HCT116 (cell line): ENCODE data around the gene BLOC1S6. TPM values are rescaled to one million over a fixed set of nuclear protein-coding genes. Genes with fewer than 3 reads are reported as not detected.

ENCODE experiments used
- ATAC-seq: fragments of 200-7000 bp; cut with Tn5 transposase; 2 replicates; pipeline ENCODE4 v1.9.1; 2020; ENCODE audit warnings: mild to moderate bottlenecking, moderate library complexity
- BruUV-seq: library from RNA; stranded (reverse); fragments of 400-500 nt; replicated peaks from 2 replicates; lab custom pipeline; 2021; lab: Mats Ljungman, UMichigan
- CTCF ChIA-PET: fragments of 300-600 bp; sonication (Branson Sonifier 250); formaldehyde crosslinking; loops from one replicate; lab custom pipeline; 2021; ENCODE audit warnings: antibody characterized with exemption; lab: Charles Lee
- POLR2A ChIA-PET: fragments of 300-600, 350-600 bp; sonication (Branson Sonifier 250); formaldehyde crosslinking; loops from one replicate; lab custom pipeline; 2021; ENCODE audit warnings: antibody characterized with exemption; lab: Charles Lee
- RAD21 ChIA-PET, 2 experiments: fragments of 300-600 bp; sonication (Branson Sonifier 250); formaldehyde crosslinking; loops; one replicate each; lab custom pipeline; 2023; ENCODE audit warnings: low total read pairs in 2 of 2; ENCODE audit not compliant: uncharacterized antibody in 2 of 2, unreplicated experiment in 2 of 2, low non-redundant PET in 1 of 2; lab: Charles Lee
- DNase-seq: peaks from one replicate; pipeline ENCODE4 v3.0.0-alpha.2; 2010; ENCODE audit warnings: low read depth, low spot score
- H2AFZ ChIP-seq: fragments of 200-600 bp; shearing (Covaris generic), sonication (generic); 2 replicates; pipeline ENCODE4 v1.6.1; 2017; ENCODE audit warnings: low read depth, mixed run types, mixed read lengths, antibody characterized with exemption, low read length; ENCODE audit not compliant: poor library complexity, severe bottlenecking
- H3K27ac ChIP-seq: 2 replicates; pipeline ENCODE4 v1.5.1; 2012; ENCODE audit warnings: low read depth, low read length
- H3K27me3 ChIP-seq: fragments of 200-600 bp; sonication (generic); 2 replicates; pipeline ENCODE4 v1.6.1; 2016; ENCODE audit warnings: mixed run types, low read length, mixed read lengths; ENCODE audit not compliant: insufficient read depth
- H3K36me3 ChIP-seq, 2 experiments: fragments of 200-500 bp in 1 of 2; fragments of 200-600 bp in 1 of 2; sonication (Bioruptor generic) in 1 of 2; sonication (generic) in 1 of 2; 2 replicates each; pipeline versions ENCODE4 v1.5.1 to v1.6.1; 2014 to 2016; ENCODE audit warnings: low read length in 2 of 2, inconsistent platforms in 1 of 2, mixed read lengths in 1 of 2, mixed run types in 1 of 2; ENCODE audit not compliant: insufficient read depth in 2 of 2, control insufficient read depth in 1 of 2
- H3K4me1 ChIP-seq, 2 experiments: fragments of 200-600 bp in 1 of 2; sonication (generic) in 1 of 2; 2 replicates each; pipeline versions ENCODE4 v1.5.1 to v1.6.1; 2012 to 2017; ENCODE audit warnings: low read length in 2 of 2, inconsistent platforms in 1 of 2, mild to moderate bottlenecking in 1 of 2, mixed read lengths in 1 of 2, mixed run types in 1 of 2, moderate library complexity in 1 of 2; ENCODE audit not compliant: insufficient read depth in 2 of 2, control insufficient read depth in 1 of 2
- H3K4me2 ChIP-seq: fragments of 200-600 bp; sonication (generic); 2 replicates; pipeline ENCODE4 v1.6.1; 2017; ENCODE audit warnings: mixed run types, low read length, mixed read lengths
- H3K4me3 ChIP-seq, 2 experiments: fragments of 200-600 bp in 1 of 2; sonication (generic) in 1 of 2; replicated peaks in 1 of 2; 2 replicates each; pipeline ENCODE4 v1.5.1; 2011 to 2016; ENCODE audit warnings: low read length in 2 of 2, control low read depth in 1 of 2, low read depth in 1 of 2, mild to moderate bottlenecking in 1 of 2, mixed read lengths in 1 of 2, mixed run types in 1 of 2
- H3K79me2 ChIP-seq: fragments of 200-600 bp; sonication (generic); 2 replicates; pipeline ENCODE4 v1.6.1; 2017; ENCODE audit warnings: mild to moderate bottlenecking, mixed run types, low read length, moderate library complexity, mixed read lengths; ENCODE audit not compliant: insufficient read depth
- H3K9ac ChIP-seq: fragments of 200-600 bp; sonication (generic); 2 replicates; pipeline ENCODE4 v1.6.1; 2016; ENCODE audit warnings: low read length, mixed read lengths
- H3K9me2 ChIP-seq: fragments of 200-600 bp; sonication (generic), shearing (Covaris generic); 2 replicates; pipeline ENCODE4 v1.6.1; 2017; ENCODE audit warnings: mixed run types, mild to moderate bottlenecking, moderate library complexity; ENCODE audit not compliant: insufficient read depth
- H3K9me3 ChIP-seq, 2 experiments: fragments of 200-500 bp in 1 of 2; fragments of 200-600 bp in 1 of 2; sonication (Bioruptor generic) in 1 of 2; sonication (generic) in 1 of 2; 2 replicates each; pipeline ENCODE4 v1.6.1; 2014 to 2017; ENCODE audit warnings: low read length in 2 of 2, mixed read lengths in 2 of 2, inconsistent platforms in 1 of 2, low read depth in 1 of 2, mild to moderate bottlenecking in 1 of 2, mixed run types in 1 of 2, moderate library complexity in 1 of 2; ENCODE audit not compliant: control insufficient read depth in 1 of 2, insufficient read depth in 1 of 2
- H4K20me1 ChIP-seq: fragments of 200-600 bp; sonication (generic), shearing (Covaris generic); 2 replicates; pipeline ENCODE4 v1.6.1; 2017; ENCODE audit warnings: mixed run types, mild to moderate bottlenecking, moderate library complexity; ENCODE audit not compliant: insufficient read depth
- CBX3 ChIP-seq: IDR thresholded peaks from 2 replicates; pipeline ENCODE4 v1.6.1; 2012; ENCODE audit warnings: low read depth
- CEBPB ChIP-seq: IDR thresholded peaks from 2 replicates; pipeline ENCODE4 v1.6.1; 2012; ENCODE audit warnings: low read depth
- EGR1 ChIP-seq: IDR thresholded peaks from 2 replicates; pipeline ENCODE4 v1.6.1; 2012; ENCODE audit warnings: low read depth
- ELF1 ChIP-seq: IDR thresholded peaks from 2 replicates; pipeline ENCODE4 v1.6.1; 2012; ENCODE audit warnings: low read depth, borderline replicate concordance
- EZH2 ChIP-seq: fragments of 200-600 bp; sonication (generic); IDR thresholded peaks from 2 replicates; pipeline ENCODE4 v1.6.1; 2017; ENCODE audit warnings: antibody characterized with exemption, mixed run types
- EZH2phosphoT487 ChIP-seq: fragments of 200-600 bp; IDR thresholded peaks from 2 replicates; pipeline ENCODE4 v1.6.1; 2018; ENCODE audit warnings: antibody characterized with exemption, borderline replicate concordance
- POLR2A ChIP-seq: IDR thresholded peaks from 2 replicates; pipeline ENCODE4 v1.7.0; 2011; ENCODE audit warnings: borderline replicate concordance; ENCODE audit not compliant: insufficient read depth, insufficient read length; ENCODE audit errors: extremely low read depth
- POLR2AphosphoS5 ChIP-seq: IDR thresholded peaks from 2 replicates; pipeline ENCODE4 v1.6.1; 2011; ENCODE audit warnings: mild to moderate bottlenecking, low read depth, low read length, moderate library complexity
- RAD21 ChIP-seq: IDR thresholded peaks from 2 replicates; pipeline ENCODE4 v1.6.1; 2012; ENCODE audit warnings: low read depth, mild to moderate bottlenecking
- SP1 ChIP-seq: IDR thresholded peaks from 2 replicates; pipeline ENCODE4 v1.6.1; 2012; ENCODE audit warnings: low read depth
- SRF ChIP-seq: IDR thresholded peaks from 2 replicates; pipeline ENCODE4 v1.6.1; 2012; ENCODE audit warnings: low read depth
- YY1 ChIP-seq: IDR thresholded peaks from 2 replicates; pipeline ENCODE4 v1.6.1; 2011; ENCODE audit warnings: low read length, low read depth, moderate library complexity, mild to moderate bottlenecking; ENCODE audit not compliant: insufficient replicate concordance; ENCODE audit errors: extremely low read depth
- ZNF274 ChIP-seq: fragments of 200-500 bp; sonication (Bioruptor generic); IDR thresholded peaks from 2 replicates; pipeline ENCODE4 v1.6.1; 2014; ENCODE audit warnings: mild to moderate bottlenecking, low read depth, low read length, inconsistent platforms
- intact Hi-C: fragments of 100-400 bp; cut with micrococcal nuclease; formaldehyde crosslinking; loops from 2 replicates; pipeline ENCODE4 v1.10.0; 2022
- total RNA-seq: library from RNA; stranded (reverse); gene quantifications from one replicate; pipeline ENCODE4 v1.2.1, GENCODE V29; 2021; ENCODE audit not compliant: unreplicated experiment
- TF ChIP-seq, protein P1 (sequence below): IDR thresholded peaks from 2 replicates; pipeline ENCODE4 v1.6.1; 2012; ENCODE audit warnings: low read depth
- TF ChIP-seq, protein P2 (sequence below): IDR thresholded peaks from 2 replicates; pipeline ENCODE4 v1.6.1; 2012

BLOC1S6 gene
- total RNA-seq, 1 experiment from 2014 or later = 40.7 TPM

DNA sequence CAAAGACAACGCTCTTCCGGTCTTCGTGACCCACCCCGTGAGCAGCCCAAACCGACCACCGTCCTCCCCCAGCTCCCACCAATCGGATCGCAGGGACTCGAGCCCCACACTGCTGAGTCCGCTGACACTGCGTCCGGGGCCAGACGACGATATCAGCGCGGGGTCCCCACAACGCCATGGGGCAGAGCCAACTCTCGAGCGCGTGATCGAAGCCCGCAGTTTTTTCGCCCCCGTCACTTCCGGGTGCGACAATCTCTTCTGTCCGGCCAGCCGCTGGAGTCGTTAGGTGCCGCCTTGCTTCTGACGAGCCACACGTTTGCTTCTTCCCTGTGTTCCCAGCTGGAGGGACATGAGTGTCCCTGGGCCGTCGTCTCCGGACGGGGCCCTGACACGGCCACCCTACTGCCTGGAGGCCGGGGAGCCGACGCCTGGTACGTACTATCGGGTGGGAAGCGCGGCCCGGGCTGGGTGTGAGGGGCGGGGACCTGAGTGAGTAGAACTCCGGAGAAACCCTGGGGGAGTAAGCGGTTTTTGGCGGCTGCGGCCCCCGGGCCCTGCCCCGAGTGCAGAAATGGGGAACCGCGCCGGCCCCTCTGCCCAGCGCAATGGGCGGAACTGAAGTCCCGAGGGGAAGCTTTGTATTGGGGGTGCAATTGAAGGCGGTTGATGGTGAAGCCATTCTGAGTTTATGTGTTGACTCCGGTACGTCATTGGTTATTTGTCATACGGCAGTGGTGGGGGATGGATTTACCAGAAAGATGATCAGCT lies at the start of gene BLOC1S6 (continued):
- TF ChIP-seq, protein P1, sequence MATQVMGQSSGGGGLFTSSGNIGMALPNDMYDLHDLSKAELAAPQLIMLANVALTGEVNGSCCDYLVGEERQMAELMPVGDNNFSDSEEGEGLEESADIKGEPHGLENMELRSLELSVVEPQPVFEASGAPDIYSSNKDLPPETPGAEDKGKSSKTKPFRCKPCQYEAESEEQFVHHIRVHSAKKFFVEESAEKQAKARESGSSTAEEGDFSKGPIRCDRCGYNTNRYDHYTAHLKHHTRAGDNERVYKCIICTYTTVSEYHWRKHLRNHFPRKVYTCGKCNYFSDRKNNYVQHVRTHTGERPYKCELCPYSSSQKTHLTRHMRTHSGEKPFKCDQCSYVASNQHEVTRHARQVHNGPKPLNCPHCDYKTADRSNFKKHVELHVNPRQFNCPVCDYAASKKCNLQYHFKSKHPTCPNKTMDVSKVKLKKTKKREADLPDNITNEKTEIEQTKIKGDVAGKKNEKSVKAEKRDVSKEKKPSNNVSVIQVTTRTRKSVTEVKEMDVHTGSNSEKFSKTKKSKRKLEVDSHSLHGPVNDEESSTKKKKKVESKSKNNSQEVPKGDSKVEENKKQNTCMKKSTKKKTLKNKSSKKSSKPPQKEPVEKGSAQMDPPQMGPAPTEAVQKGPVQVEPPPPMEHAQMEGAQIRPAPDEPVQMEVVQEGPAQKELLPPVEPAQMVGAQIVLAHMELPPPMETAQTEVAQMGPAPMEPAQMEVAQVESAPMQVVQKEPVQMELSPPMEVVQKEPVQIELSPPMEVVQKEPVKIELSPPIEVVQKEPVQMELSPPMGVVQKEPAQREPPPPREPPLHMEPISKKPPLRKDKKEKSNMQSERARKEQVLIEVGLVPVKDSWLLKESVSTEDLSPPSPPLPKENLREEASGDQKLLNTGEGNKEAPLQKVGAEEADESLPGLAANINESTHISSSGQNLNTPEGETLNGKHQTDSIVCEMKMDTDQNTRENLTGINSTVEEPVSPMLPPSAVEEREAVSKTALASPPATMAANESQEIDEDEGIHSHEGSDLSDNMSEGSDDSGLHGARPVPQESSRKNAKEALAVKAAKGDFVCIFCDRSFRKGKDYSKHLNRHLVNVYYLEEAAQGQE = no peak

GRCh38 chr15:45539680-45540079 lies 47.5 kb upstream of the BLOC1S6 start:
- TF ChIP-seq EZH2 (no peak), POLR2A (no peak), CEBPB (no peak), RAD21 (no peak), YY1 (no peak), SRF (no peak), SP1 (no peak), CBX3 (no peak), ELF1 (no peak), EGR1 (no peak), POLR2AphosphoS5 (no peak), EZH2phosphoT487 (no peak), ZNF274 (no peak)
- TF ChIP-seq, protein P2, sequence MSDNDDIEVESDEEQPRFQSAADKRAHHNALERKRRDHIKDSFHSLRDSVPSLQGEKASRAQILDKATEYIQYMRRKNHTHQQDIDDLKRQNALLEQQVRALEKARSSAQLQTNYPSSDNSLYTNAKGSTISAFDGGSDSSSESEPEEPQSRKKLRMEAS = no peak
- TF ChIP-seq, protein P1 = no peak
- Histone ChIP-seq H2AFZ (no peak overlapping the region), H3K4me1 (no peaks in the 10 kb centered on the region), H3K9me3 (no peaks in the 10 kb centered on the region), H3K27me3 (no peaks in the 10 kb centered on the region), H3K36me3 (no peaks in the 10 kb centered on the region), H3K4me2 (no peak overlapping the region), H3K4me3 (no peak overlapping the region), H4K20me1 (no peaks in the 10 kb centered on the region), H3K9ac (no peak overlapping the region), H3K9me2 (no peaks in the 10 kb centered on the region), H3K27ac (no peak overlapping the region), H3K79me2 (no peaks in the 10 kb centered on the region)
- DNase-seq (no peak), ATAC-seq (no peak)
- CTCF ChIA-PET = no interaction called here
- RAD21 ChIA-PET = no interaction called here
- BruUV-seq = no TSS peak
- intact Hi-C loops = no loop called here
- POLR2A ChIA-PET = no interaction called here
